ENCODE data around the gene CTNNA3.

The CTNNA3 gene

GRCh38 chr10:66218289-66218688 lies 1477.7 kb downstream of the CTNNA3 start:
- DNase-seq (ENCODE audit: low read depth) = no peak

DNA sequence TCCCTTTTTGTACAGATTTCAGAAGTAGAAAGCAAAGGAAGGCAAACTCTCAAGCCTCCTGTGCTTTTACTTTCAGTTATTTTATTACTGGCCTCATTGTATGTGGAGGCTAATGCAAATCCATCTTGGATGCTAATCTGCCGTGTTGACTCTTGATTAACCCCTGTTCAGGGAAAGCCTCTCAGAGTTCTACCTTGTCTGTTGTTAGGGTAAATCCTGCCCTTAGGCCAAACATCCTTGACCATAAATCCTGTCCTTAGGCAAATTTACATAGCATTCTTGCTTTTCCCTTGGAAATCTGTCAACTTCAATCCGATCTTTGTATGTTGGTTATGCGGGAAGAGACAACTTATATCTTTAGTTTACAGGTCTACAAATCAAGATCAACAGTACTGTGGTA lies 1480.1 kb downstream of the CTNNA3 start:
- DNase-seq (ENCODE audit: low read depth) = no peak

GRCh38 chr10:66214721-66215404 lies 1481.1 kb downstream of the CTNNA3 start:
- DNase-seq (ENCODE audit: low read depth) = peak; percentile 8

GRCh38 chr10:66209025-66209424 lies 1487.0 kb downstream of the CTNNA3 start:
- DNase-seq (ENCODE audit: low read depth) = peak; percentile 14

DNA sequence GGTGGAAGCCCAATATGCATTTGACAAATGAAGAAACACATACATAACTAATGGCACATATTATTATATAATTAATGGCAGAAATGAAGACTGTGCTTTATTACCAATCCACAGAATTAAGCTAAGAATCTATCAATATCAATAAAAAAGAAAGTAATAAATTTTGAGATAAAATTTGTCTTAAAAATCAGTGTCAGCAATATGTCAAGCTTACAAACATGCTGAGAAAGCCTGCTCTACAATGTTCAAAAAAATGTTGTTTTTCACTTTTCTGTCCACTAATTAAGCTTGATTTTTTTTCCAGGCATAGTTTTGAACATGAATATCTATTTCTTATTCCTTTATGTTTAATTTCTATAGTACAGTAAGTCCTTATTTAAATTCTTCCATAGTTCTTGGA lies 1491.2 kb downstream of the CTNNA3 start:
- DNase-seq (ENCODE audit: low read depth) = no peak

DNA sequence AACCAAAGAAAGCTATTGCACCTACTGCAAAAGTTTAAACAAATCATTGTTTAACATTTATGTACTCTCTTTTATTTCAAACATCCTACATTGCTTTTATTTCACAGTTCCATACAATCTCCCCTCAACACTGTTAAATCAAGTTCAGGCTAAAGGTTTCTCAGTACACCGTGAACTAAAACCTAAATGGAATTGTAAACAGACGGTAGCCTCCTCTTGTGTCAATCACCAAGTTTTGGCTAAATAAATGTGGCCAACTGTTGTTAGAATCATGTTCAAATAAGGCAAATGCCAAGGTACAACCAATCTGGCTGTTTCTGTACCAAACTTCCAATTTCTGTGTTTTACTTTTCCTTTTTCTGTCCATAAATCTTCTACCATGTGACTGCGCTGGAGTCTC lies 1493.9 kb downstream of the CTNNA3 start:
- DNase-seq (ENCODE audit: low read depth) = no peak

GRCh38 chr10:66192162-66192831 lies 1503.7 kb downstream of the CTNNA3 start:
- no peak for DNase-seq (ENCODE audit: low read depth)

DNA sequence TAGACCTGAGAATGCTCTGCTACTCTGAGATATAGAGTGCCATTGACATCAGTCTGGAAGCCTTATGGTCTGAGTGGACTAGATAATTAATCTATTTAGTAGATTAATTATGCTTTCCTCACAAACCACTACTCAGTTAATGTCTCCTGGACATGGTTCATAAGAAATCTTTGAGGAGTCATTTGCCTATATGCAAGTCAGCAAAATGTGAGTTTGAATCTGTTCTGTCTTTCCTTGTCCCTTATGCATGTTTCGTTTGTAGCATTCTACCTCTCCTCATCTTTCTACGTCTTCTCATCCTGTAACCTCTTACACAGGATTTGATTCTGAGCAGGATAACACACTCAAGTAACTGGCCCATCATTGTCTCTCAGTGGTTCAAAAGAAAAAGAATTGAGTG lies 1505.6 kb downstream of the CTNNA3 start:
- DNase-seq (ENCODE audit: low read depth) = no peak

- no peak for DNase-seq (ENCODE audit: low read depth)
These were observed 1506.7 kb downstream of the CTNNA3 start for GRCh38 chr10:66189271-66189670.

DNA sequence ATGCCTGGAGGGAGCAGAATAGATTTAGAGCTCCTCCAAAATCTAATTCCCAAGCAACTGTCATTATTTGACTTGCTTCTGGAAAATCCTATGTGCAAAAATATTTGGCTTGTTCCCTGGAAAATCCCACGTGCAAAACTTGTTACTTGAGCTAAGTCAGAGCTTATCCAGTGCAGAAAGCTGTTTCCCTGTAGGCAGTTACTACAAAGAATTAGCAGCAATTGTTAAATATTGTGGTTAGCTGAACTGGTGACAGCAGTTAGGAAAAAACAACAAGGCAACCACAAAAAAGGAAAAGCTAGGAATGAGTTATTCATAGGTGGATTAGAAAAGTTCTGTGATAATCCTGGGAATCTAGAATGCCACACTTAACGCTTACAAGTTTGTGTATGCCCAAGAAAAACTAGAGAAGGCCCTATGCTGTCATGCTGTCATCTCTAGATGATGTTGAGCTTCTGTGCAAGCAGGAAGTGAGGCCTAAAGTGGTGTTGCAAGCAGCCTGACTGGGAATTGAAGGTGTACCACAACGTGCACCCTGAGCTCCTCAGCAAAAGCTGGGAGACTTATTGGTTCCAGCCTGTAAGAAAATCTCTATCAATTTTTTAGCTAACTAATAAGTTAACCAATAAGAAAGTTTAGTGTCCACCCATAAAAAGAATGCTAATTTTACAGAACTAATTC lies 1508.8 kb downstream of the CTNNA3 start:
- DNase-seq (ENCODE audit: low read depth) = peak; percentile 4

- no peak for DNase-seq (ENCODE audit: low read depth)
These were observed 1513.0 kb downstream of the CTNNA3 start for GRCh38 chr10:66183028-66183427.

GRCh38 chr10:66180581-66181318 lies 1515.2 kb downstream of the CTNNA3 start:
- DNase-seq (ENCODE audit: low read depth) = peak; percentile 62

- DNase-seq (ENCODE audit: low read depth) = no peak
These were observed 1516.0 kb downstream of the CTNNA3 start for GRCh38 chr10:66180021-66180420.

GRCh38 chr10:66176772-66177171 lies 1519.2 kb downstream of the CTNNA3 start:
- peak; percentile 91 for DNase-seq (ENCODE audit: low read depth)

- DNase-seq (ENCODE audit: low read depth) = peak; percentile 63
These were observed 1528.2 kb downstream of the CTNNA3 start for GRCh38 chr10:66167816-66168215.

- no peak for DNase-seq (ENCODE audit: low read depth)
These were observed 1533.3 kb downstream of the CTNNA3 start for GRCh38 chr10:66162560-66163143.

- DNase-seq (ENCODE audit: low read depth) = peak; percentile 21
These were observed 1544.6 kb downstream of the CTNNA3 start for GRCh38 chr10:66151346-66151745.

GRCh38 chr10:66148312-66148711 lies 1547.7 kb downstream of the CTNNA3 start:
- DNase-seq (ENCODE audit: low read depth) = no peak

GRCh38 chr10:66144016-66144415 lies 1552.0 kb downstream of the CTNNA3 start:
- DNase-seq (ENCODE audit: low read depth) = no peak

DNA sequence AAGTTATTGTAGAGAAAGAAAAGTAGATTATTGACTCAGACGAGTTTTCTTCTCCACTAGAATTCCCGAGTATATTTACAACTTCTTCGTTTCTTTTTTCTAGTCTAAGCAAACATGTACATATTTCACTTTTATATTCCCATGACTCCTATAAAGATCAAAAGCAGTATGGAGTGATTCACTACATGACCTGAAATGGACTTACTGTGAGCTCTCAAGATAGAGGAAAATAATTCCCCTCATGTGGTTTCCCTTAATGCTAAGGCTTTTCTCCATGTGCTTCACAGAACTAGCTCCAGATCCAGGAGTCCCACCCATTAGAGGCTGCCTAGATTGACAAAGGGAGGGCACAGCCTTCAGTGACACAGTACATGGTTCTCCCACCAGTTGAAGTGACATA lies 1593.2 kb downstream of the CTNNA3 start:
- DNase-seq (ENCODE audit: low read depth) = no peak

DNA sequence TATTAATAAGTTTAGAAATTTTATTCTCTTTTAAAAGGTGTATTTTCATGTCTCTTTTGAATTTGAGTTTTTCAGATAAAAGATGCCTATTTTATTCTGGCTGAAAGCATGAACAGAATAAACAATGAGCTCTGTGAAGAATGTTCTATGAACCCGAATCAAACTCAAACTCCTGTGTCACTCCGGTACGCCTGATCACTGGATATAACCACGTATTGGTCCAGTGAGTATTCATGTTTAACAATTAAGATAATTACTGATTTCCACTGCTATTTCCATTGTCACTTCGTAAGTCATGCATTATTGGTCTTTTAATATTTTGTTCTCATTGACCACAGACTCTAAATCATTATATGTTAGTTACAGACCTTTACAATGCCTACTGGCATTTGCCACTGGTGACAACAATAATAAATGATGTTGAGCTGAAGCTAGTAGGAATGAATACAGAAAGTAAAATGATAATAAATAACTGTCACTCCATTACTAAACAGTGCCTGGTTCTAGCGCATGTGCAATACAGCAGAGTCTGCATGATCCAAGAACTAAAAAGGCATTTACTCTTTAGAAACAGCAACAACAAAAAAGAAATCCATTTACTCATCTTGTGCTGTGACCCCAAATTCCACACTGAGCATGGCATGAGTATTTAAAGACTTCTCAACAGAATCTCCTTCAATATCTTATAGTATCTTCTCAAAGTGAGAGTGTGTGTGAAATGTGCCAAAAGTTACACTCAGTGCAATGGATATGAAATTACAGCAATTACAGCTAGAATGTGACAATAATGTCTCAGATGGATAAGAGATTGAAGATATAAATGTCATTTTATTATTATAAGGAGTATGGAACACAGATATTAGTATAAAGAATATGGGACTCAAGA lies 1597.2 kb downstream of the CTNNA3 start:
- DNase-seq (ENCODE audit: low read depth) = no peak

All from iris pigment epithelial cell (primary cell).